ENCODE data around the gene FOXC2.

Gene FOXC2

GRCh38 chr16:86554599-86554916, 12.1 kb upstream of the FOXC2 start:
- Histone ChIP-seq H3K27me3 (ENCODE audit: control insufficient read depth in 5 of 5, insufficient read depth in 4 of 5, low read length in 5 of 5) (peaks cover 0 to 7% (median 0%) of the 10 kb centered on the region in 5 donors), H3K9ac (ENCODE audit: low read length in 5 of 5) (peak overlapping the region; percentile 71 to 99 (median 97)), H3K36me3 (ENCODE audit: control insufficient read depth in 5 of 5, insufficient read depth in 5 of 5, low read length in 5 of 5) (peaks cover 4 to 32% (median 20%) of the 10 kb centered on the region in 5 donors), H3K27ac (ENCODE audit: low read depth, low read length) (peak overlapping the region; percentile 70), H3K9me3 (ENCODE audit: control insufficient read depth in 5 of 5, low read length in 5 of 5) (no peaks in the 10 kb centered on the region), H3K4me3 (ENCODE audit: low read depth in 1 of 5, low read length in 5 of 5) (peak overlapping the region; percentile 72 to 97 (median 93)), H3K4me1 (ENCODE audit: control insufficient read depth in 5 of 5, insufficient read depth in 5 of 5, low read length in 5 of 5) (peaks cover 0 to 19% (median 17%) of the 10 kb centered on the region in 5 donors)

- H3K4me3 ChIP-seq (ENCODE audit: low read depth in 1 of 5, low read length in 5 of 5), result peak within 1 kb of the TSS; percentile 82 to 97 (median 93)
- peak within 1 kb of the TSS; percentile 71 to 99 (median 97) for H3K9ac ChIP-seq (ENCODE audit: low read length in 5 of 5)
- no peaks in the 10 kb centered on the region for H3K9me3 ChIP-seq (ENCODE audit: control insufficient read depth in 5 of 5, low read length in 5 of 5)
- H3K27me3 ChIP-seq (ENCODE audit: control insufficient read depth in 5 of 5, insufficient read depth in 4 of 5, low read length in 5 of 5), result peaks cover 0 to 10% (median 4%) of the 10 kb centered on the region in 5 donors
- H3K36me3 ChIP-seq (ENCODE audit: control insufficient read depth in 5 of 5, insufficient read depth in 5 of 5, low read length in 5 of 5), result peaks cover 4 to 27% (median 15%) of the 10 kb centered on the region in 5 donors
- H3K4me1 ChIP-seq (ENCODE audit: control insufficient read depth in 5 of 5, insufficient read depth in 5 of 5, low read length in 5 of 5), result peaks cover 0 to 19% (median 17%) of the 10 kb centered on the region in 5 donors
- H3K27ac ChIP-seq (ENCODE audit: low read depth, low read length), result peak within 1 kb of the TSS; percentile 70
Observed at GRCh38 chr16:86554917-86555703, 11.5 kb upstream of the FOXC2 start, which contains the start of gene MTHFSD. Gene MTHFSD (minus strand): TSS chr16:86555235. CDS start chr16:86555184, 51 bp downstream.

- peak overlapping the region; percentile 49 to 97 (median 93) for H3K4me3 ChIP-seq (ENCODE audit: low read depth in 1 of 5, low read length in 5 of 5)
- H3K9me3 ChIP-seq (ENCODE audit: control insufficient read depth in 5 of 5, low read length in 5 of 5), result no peaks in the 10 kb centered on the region
- H3K27me3 ChIP-seq (ENCODE audit: control insufficient read depth in 5 of 5, insufficient read depth in 4 of 5, low read length in 5 of 5), result peaks cover 0 to 12% (median 5%) of the 10 kb centered on the region in 5 donors
- peaks cover 4 to 21% (median 11%) of the 10 kb centered on the region in 5 donors for H3K36me3 ChIP-seq (ENCODE audit: control insufficient read depth in 5 of 5, insufficient read depth in 5 of 5, low read length in 5 of 5)
- H3K4me1 ChIP-seq (ENCODE audit: control insufficient read depth in 5 of 5, insufficient read depth in 5 of 5, low read length in 5 of 5), result peaks cover 0 to 19% (median 17%) of the 10 kb centered on the region in 5 donors
- peak overlapping the region; percentile 70 for H3K27ac ChIP-seq (ENCODE audit: low read depth, low read length)
- peak overlapping the region in 4 of 5 donors; percentile 74 to 99 (median 97) for H3K9ac ChIP-seq (ENCODE audit: low read length in 5 of 5)
Observed at GRCh38 chr16:86555704-86556075, 10.9 kb upstream of the FOXC2 start.

GRCh38 chr16:86556576-86556975, 10.1 kb upstream of the FOXC2 start:
- peaks cover 4 to 19% (median 11%) of the 10 kb centered on the region in 5 donors for H3K27me3 ChIP-seq (ENCODE audit: control insufficient read depth in 5 of 5, insufficient read depth in 4 of 5, low read length in 5 of 5)
- H3K4me1 ChIP-seq (ENCODE audit: control insufficient read depth in 5 of 5, insufficient read depth in 5 of 5, low read length in 5 of 5), result peaks cover 0 to 19% (median 17%) of the 10 kb centered on the region in 5 donors
- H3K36me3 ChIP-seq (ENCODE audit: control insufficient read depth in 5 of 5, insufficient read depth in 5 of 5, low read length in 5 of 5), result peaks cover 0 to 12% (median 5%) of the 10 kb centered on the region in 5 donors
- H3K9me3 ChIP-seq (ENCODE audit: control insufficient read depth in 5 of 5, low read length in 5 of 5), result no peaks in the 10 kb centered on the region
- no peak overlapping the region for H3K9ac ChIP-seq (ENCODE audit: low read length in 5 of 5)
- H3K27ac ChIP-seq (ENCODE audit: low read depth, low read length), result no peak overlapping the region
- H3K4me3 ChIP-seq (ENCODE audit: low read depth in 1 of 5, low read length in 5 of 5), result no peak overlapping the region

- Histone ChIP-seq H3K4me3 (ENCODE audit: low read depth in 1 of 5, low read length in 5 of 5) (no peak overlapping the region), H3K27ac (ENCODE audit: low read depth, low read length) (no peak overlapping the region), H3K9ac (ENCODE audit: low read length in 5 of 5) (no peak overlapping the region), H3K4me1 (ENCODE audit: control insufficient read depth in 5 of 5, insufficient read depth in 5 of 5, low read length in 5 of 5) (peaks cover 0 to 19% (median 17%) of the 10 kb centered on the region in 5 donors), H3K27me3 (ENCODE audit: control insufficient read depth in 5 of 5, insufficient read depth in 4 of 5, low read length in 5 of 5) (peaks cover 4 to 19% (median 11%) of the 10 kb centered on the region in 5 donors), H3K9me3 (ENCODE audit: control insufficient read depth in 5 of 5, low read length in 5 of 5) (no peaks in the 10 kb centered on the region), H3K36me3 (ENCODE audit: control insufficient read depth in 5 of 5, insufficient read depth in 5 of 5, low read length in 5 of 5) (peaks cover 0 to 3% (median 0%) of the 10 kb centered on the region in 5 donors)
Observed at GRCh38 chr16:86557587-86557986, 9.0 kb upstream of the FOXC2 start.

GRCh38 chr16:86558355-86559193, 8.1 kb upstream of the FOXC2 start:
- H3K9me3 ChIP-seq (ENCODE audit: control insufficient read depth in 5 of 5, low read length in 5 of 5), result no peaks in the 10 kb centered on the region
- no peak overlapping the region for H3K4me3 ChIP-seq (ENCODE audit: low read depth in 1 of 5, low read length in 5 of 5)
- H3K27me3 ChIP-seq (ENCODE audit: control insufficient read depth in 5 of 5, insufficient read depth in 4 of 5, low read length in 5 of 5), result peaks cover 4 to 23% (median 14%) of the 10 kb centered on the region in 5 donors
- H3K4me1 ChIP-seq (ENCODE audit: control insufficient read depth in 5 of 5, insufficient read depth in 5 of 5, low read length in 5 of 5), result peaks cover 0 to 22% (median 19%) of the 10 kb centered on the region in 5 donors
- H3K9ac ChIP-seq (ENCODE audit: low read length in 5 of 5), result no peak overlapping the region
- H3K27ac ChIP-seq (ENCODE audit: low read depth, low read length), result no peak overlapping the region
- no peaks in the 10 kb centered on the region for H3K36me3 ChIP-seq (ENCODE audit: control insufficient read depth in 5 of 5, insufficient read depth in 5 of 5, low read length in 5 of 5)

- no peaks in the 10 kb centered on the region for H3K9me3 ChIP-seq (ENCODE audit: control insufficient read depth in 5 of 5, low read length in 5 of 5)
- peaks cover 11 to 32% (median 23%) of the 10 kb centered on the region in 5 donors for H3K27me3 ChIP-seq (ENCODE audit: control insufficient read depth in 5 of 5, insufficient read depth in 4 of 5, low read length in 5 of 5)
- H3K4me1 ChIP-seq (ENCODE audit: control insufficient read depth in 5 of 5, insufficient read depth in 5 of 5, low read length in 5 of 5), result peaks cover 0 to 18% (median 16%) of the 10 kb centered on the region in 5 donors
Observed at GRCh38 chr16:86559802-86560305, 6.8 kb upstream of the FOXC2 start.

GRCh38 chr16:86562356-86562755, 4.3 kb upstream of the FOXC2 start:
- Histone ChIP-seq H3K27ac (ENCODE audit: low read depth, low read length) (no peak overlapping the region), H3K27me3 (ENCODE audit: control insufficient read depth in 5 of 5, insufficient read depth in 4 of 5, low read length in 5 of 5) (peaks cover 26 to 48% (median 43%) of the 10 kb centered on the region in 5 donors), H3K36me3 (ENCODE audit: control insufficient read depth in 5 of 5, insufficient read depth in 5 of 5, low read length in 5 of 5) (no peaks in the 10 kb centered on the region), H3K9me3 (ENCODE audit: control insufficient read depth in 5 of 5, low read length in 5 of 5) (no peaks in the 10 kb centered on the region), H3K9ac (ENCODE audit: low read length in 5 of 5) (no peak overlapping the region), H3K4me3 (ENCODE audit: low read depth in 1 of 5, low read length in 5 of 5) (no peak overlapping the region), H3K4me1 (ENCODE audit: control insufficient read depth in 5 of 5, insufficient read depth in 5 of 5, low read length in 5 of 5) (peaks cover 0 to 22% (median 15%) of the 10 kb centered on the region in 5 donors)

More at GRCh38 chr16:86559802-86560305, 6.8 kb upstream of the FOXC2 start:
- Histone ChIP-seq H3K4me3 (ENCODE audit: low read depth in 1 of 5, low read length in 5 of 5) (no peak overlapping the region), H3K9ac (ENCODE audit: low read length in 5 of 5) (no peak overlapping the region), H3K27ac (ENCODE audit: low read depth, low read length) (no peak overlapping the region), H3K36me3 (ENCODE audit: control insufficient read depth in 5 of 5, insufficient read depth in 5 of 5, low read length in 5 of 5) (no peaks in the 10 kb centered on the region)

- no peak overlapping the region for H3K9ac ChIP-seq (ENCODE audit: low read length in 5 of 5)
Observed at GRCh38 chr16:86563469-86564345, 2.9 kb upstream of the FOXC2 start.

More at GRCh38 chr16:86563469-86564345, 2.9 kb upstream of the FOXC2 start:
- Histone ChIP-seq H3K27me3 (ENCODE audit: control insufficient read depth in 5 of 5, insufficient read depth in 4 of 5, low read length in 5 of 5) (peaks cover 35 to 54% (median 45%) of the 10 kb centered on the region in 5 donors), H3K4me1 (ENCODE audit: control insufficient read depth in 5 of 5, insufficient read depth in 5 of 5, low read length in 5 of 5) (peaks cover 0 to 23% (median 17%) of the 10 kb centered on the region in 5 donors), H3K4me3 (ENCODE audit: low read depth in 1 of 5, low read length in 5 of 5) (peak overlapping the region in 1 of 5 donors; percentile 37), H3K9me3 (ENCODE audit: control insufficient read depth in 5 of 5, low read length in 5 of 5) (no peaks in the 10 kb centered on the region), H3K36me3 (ENCODE audit: control insufficient read depth in 5 of 5, insufficient read depth in 5 of 5, low read length in 5 of 5) (no peaks in the 10 kb centered on the region), H3K27ac (ENCODE audit: low read depth, low read length) (no peak overlapping the region)

Data from subcutaneous abdominal adipose tissue (tissue), 5 donors.